Dedifferentiated amniotic fluid mesenchymal stem cell (primary cell): Measurements from ENCODE around the gene TRNP1.

Experiments
- DNase-seq: peaks from one replicate; pipeline ENCODE4 v3.0.0-alpha.2; 2016; ENCODE audit errors: extremely low spot score

Gene TRNP1

DNA sequence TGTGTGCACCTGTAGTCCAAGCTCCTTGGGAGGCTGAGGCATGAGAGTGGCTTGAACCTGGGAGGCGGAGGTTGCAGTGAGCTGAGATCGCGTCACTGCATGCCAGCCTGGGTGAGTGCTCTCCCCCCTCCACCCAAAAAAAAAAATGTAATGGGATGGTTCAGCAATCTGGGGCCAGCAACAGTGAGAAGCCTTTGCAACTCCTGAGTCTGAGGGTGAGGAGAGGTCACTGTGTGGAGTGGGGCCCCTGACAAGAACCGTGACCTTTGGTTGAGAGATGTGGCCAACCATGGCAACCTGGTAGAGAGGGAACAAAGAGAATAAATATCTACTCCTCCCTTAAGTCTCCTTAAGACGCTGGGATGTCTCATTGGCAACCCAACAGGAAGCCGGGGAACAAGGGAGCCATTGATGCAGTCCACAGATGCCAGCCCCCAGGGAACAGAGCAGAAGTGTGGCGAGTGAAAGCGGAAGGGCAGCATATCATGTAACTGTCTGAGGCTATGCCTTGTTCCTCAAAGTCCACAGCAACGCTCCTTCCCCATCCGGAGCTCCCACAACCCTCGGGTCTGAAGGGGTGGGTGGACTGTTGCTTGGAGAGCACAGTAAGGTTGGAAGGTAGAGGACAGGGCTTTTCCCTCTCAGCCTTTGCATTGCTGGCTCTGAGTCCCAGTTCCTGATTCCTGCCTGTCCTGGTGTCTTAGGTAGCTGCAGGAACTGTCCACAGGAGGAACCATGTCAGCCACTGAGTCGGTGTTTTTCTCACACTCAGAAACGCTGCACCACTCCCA is 8.3 kb downstream of the TRNP1 start:
- no peak for DNase-seq

DNA sequence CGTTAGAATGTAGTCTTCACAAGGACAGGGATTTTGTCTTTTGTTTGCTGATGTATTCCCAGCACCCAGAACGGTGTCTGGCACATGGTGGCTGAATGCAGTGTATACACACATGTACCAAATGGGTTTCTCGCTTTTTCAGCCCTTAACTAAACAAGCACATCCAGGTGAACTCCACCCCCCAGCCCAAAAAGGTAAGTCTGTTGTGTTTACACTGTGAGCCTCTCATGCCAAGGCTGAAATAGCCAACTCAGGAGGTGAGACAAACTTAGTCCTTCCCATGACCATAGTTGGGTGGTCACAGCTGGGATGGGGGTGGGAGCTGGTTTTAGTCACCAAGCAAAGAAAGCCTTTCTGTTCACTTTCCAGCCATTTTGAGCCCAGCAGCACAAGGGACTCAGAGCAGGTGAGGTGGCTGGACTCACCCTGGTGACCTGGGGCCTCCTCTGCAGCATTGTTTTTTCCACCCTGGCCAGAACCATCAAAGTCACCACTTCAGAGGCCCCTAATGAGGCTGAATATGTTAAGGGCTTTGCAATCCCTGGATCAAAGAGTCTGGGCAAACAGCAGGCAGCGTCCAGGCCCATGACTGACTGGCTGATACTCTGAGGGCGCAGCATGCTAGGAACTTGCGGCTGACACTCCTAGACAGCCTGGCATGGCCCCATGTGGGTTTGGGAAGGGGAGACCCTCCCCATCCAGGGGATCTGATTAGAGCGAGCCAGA is 10.4 kb downstream of the TRNP1 start:
- no peak for DNase-seq

DNA sequence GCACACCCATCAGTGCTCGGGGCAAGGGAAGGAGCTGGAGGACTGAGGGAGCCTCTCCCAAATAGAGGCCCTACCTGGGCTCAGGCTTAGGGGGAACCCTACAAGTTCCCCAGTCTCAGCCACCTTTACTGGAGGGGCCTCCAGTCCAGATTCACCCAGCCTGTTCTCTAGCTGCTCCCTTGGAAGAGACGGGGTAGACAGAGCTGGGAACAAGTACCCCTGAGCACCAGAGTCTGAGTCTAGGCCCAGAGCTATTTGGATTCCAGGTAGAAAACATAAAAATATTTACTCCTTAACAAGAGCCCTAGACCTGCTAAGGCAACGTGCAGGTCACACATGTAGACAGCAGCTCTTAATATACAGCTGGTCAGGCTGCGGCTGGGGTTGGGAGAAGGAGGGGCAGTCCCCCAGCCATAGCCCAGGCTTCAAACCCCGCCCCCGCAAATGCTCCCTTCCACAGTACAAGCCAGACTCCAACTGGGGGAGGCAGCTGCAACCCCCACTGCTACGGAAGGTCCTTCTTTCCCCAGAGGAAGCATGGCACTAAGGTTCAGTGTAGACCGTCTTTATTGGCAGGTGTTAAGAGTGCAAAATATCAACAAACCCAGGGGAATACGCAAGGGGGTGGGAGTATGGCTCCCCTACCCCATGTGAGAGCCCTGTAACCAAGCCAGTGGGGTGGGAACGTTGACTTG is 11.1 kb downstream of the TRNP1 start:
- DNase-seq = no peak

DNA sequence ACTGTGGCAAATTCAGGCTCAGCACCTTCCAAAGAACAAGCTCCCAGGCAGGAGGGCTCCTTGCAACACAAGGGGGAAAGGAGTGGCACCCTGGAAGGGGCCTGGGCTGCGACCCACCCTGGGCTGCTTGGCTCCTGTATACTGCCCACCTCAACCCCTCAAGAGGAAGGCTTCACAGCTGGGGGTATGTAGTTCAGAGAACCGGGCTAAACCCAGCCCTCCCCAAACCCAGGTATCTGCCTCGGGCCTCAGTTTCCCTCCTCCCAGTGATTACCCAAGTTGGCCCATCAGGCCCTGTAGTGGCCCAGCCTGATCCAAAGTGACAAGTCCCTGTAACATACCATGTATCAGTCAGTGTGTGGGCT is 11.7 kb downstream of the TRNP1 start:
- no peak for DNase-seq

DNA sequence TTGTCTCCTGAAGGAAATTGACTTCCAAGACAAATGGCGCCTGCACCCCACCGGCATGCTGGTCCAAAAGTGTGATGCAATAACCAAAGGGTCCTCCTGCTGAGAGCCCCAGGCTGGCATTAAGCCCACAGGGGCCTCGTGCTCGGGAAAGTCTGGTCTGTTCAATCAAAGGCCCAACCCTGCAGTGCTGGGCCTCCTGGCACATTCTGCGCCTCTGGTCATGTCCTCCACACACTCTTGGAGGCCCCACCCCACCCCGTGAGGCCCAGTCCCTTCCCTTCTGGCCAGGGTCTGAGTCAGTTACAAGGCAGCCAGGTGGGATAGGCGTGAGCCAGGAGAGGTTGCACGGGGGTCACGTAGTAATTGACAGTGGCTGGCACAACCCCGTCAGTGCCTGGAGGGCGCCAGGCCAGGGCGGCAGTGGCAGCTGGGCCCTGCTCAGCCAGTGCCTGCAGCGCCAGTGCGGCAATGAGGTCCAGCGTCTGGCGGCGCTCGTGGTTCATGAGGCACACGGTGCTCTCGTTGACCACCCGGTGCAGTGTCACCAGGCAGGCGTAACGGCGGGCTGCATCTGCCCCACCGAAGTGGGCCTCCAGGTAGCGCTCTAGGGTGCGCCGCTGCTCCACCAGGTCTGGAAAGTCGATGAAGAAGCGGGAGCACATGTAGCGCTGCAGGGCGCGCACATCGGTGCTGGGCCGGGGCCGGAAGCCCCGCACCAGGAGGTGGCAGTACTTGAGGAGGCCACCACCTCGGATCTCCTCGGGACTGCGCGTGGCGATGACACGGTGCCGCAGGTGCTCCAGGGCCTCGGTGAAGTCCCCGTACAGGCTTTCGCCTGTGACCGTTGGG is 12.4 kb downstream of the TRNP1 start:
- no peak for DNase-seq

DNA sequence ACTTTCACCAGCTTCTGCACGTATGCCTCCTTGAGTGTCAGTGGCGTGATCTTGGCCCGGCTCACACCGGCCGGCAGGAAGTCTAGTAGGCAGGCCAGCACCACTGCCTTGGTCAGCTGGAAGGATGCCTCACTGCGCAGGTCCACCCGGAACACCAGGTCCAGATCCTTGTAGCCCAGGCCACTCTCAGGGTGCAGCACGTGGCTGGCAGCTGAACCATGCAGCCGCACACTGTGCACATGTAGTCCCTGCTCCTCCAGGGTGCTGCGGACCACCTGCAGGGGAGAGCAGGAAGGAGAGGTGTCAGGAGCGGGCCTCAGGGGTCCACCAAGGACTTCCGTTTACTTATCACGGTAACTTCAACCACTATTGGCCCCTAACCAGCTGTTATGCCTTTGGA is 13.2 kb downstream of the TRNP1 start:
- no peak for DNase-seq

DNA sequence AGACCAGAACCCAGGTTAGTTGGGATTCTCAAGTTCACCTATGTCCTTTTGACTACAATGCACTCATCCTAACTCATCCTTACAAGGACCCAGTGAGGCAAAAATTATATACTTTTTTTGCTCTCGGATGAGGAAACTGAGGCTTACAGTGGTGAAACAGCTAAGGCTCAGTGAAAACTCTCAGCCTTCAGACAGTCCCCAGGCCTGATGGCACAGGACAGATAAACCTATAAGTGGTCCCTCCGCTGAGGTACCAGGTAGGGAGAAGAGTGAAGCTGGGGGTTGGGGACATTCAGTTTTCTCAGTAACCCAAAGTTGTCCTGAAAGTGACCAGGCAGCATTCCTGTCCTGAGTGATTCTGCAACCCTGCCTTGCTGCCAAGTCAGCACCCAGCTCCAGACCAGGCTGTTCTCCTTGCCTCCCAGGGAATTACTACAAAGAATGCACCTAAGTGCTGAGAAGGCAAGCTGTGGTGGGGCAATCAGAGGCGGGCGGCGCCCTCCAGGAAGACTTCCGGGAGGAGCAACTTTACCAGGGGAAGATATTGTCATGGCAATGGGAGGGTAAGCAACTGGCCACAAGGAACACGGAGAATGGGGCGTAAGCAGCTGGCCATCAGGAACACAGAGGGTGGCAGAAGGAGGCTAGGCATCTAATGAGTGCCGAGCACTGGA is 14.6 kb downstream of the TRNP1 start:
- no peak for DNase-seq

DNA sequence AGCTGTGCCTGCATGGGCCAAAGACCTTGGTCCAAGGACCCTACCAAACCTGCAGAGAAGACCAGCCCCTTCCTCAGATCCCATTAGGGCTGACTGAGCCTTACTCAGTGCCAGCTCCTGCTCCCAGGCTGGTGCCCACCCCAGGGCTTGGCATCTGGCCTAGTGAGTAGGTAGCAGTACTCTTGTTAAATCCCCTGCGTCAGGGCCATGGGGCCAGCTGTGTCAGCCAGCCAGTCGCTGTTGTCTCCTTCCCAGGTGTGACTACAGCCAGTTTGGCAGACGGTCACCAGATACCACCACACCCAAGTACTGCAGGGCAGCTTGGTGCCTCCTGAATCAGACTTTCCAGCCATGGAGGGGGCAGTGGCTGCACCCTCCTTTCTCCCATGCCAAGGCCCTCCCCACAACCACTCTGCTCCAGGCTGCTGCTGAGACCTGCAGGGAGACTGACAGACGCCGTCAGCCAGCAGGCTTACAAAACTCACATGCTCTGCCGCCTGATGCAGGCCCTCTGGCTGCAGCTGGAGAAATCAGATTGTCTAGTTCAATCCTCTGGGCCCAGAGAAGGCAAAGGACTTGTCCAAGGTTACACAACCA is 16.2 kb downstream of the TRNP1 start:
- DNase-seq = no peak

DNA sequence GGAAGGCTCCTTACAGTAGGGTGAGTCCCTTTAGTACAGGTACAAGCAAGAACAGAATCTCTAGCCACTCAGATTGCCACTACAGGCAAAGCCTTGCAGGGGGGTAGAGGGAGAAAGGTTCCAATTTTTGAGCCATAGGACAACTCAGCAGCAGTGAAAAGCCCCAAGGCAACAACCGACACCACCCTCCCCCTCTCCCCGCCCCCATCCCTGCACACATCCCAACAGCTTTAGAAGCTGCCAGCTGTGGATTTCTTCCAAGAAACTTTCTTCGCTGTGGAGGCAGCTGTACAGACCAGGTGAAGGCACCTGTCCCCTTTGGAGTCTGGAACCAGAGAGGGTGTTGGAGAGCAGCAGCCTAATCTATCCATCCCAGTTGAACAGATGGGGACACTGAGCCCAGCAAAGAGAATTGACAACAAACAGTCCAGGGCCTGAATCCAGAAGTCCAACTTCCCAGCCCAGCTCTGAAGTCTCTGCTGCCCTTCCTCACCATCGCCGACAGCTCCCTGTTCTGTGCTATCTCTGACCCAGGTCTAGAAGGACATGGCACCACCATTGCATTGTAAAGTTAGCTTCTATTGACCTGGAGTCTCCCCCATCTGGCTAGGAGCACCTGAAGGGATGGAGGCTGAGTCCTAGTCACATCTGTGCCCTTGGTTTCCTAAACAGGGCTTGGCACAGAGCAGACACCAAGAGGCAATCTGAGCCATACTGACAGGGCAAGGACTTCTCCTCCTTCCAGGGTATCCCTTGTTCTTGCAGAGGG is 16.9 kb downstream of the TRNP1 start:
- no peak for DNase-seq

DNA sequence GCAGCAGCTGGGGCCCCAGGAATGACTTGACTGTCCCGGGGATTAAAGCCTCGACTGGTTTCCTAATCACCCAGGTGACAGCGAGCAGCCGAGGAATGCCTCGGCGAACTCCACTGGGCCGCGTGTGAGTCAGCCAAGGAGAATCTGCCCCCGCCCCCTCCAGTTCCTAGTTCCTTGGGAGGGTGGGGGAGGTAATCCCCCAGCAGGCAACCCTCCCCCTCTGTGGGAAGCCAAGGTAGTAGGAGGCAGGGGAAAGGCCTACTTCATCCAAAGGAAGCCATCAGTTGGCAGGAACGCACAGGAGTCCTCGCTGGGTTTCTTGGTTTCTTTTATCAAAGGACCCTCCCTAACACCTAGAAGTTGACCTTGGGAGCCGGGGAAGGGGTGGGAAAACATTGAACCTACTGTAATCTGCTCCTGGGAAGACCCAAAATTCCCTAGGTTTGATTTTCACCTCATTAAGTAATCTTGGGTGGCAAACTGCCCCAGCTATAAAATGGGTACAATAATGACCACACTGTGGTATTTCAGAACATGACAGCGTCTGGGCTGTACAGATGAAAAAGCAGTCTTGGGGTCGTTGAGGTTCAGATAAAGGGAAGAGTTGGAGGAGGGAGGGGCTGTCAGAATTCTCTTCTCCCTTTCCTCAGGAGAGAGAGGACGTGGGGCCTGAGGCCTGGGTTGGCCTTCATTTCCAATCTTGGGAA is 17.7 kb downstream of the TRNP1 start:
- peak; percentile 54 for DNase-seq

DNA sequence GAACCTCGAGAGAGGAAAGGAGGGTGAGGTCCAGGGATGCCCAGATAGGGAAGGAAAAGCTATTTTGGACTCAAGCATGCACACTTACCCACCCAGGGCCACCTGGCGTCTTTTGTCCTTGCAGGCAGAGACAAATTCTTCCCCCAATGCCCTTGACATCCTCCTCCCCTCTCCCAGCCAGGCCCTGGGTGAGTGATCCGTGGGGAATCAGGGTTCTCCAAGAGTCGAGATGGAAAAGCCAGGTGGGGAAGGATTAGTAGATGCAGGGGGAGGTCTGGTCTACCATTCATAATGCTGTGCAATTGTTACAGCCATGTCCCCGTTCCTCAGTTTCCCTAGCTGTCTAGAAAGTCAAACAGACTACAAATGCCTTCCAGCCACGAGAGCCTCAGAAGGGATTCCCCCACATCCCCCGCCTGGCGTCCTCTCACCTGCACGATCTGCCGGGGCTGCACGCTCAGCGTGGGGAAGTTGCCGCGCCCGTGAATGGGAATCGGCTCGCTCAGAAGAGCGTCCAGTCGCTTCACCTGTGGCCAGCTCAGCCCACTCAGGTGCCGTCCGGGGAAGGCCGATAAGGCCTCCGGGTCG is 18.6 kb downstream of the TRNP1 start:
- DNase-seq = no peak

DNA sequence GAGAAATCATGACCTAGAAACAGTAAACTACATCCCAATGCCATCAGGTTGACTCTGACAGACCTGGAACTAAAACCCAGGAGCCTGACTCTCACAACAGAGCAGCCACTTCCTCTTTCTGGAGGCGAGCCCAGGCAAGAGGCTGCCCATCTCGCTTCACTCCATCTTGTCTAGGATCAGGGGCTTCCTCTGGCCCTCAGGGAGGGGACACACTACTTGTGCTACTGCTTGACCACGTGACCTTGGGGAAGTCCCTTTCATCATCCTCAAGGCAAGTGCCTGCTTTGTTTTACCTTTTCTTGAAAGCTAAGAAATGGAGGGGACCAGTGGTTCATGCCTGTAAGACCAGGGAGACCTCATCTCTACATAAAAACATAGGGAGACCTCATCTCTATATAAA is 21.8 kb downstream of the TRNP1 start:
- DNase-seq = no peak

DNA sequence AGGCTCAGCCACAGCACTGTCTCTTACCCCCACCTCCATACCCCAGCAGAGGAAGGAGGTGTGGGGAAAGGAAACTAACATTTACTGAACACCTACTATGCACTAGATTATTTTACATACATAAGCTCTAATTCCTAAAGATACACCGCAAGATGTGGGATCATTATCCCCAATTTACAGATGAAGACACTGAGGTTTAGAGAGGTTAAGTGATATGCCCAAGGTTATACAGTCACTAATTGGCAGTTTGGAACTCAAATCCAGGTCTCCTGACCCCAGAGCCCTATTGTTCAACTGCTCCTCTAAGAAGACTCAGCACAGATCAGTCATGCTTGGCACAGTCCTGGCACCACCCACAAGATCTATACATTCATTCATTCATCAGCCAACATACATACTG is 22.9 kb downstream of the TRNP1 start:
- DNase-seq = no peak

DNA sequence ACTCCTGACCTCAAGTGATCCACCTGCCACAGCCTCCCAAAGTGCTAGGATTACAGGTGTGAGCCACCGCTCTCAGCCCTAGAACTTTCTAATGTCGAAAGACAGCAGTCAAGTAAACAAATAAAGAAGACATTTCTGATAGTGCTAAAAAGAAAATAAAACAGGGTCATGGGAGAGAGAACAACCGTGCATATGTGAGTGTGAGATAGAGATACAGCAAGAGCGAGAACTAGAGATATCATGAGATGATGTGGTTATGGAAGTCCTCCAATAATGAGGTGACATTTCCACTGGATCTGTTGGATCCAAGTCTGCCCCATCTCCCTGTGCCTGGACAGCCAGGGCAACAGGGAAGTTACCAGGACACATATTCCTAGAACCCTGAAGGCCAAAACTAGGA is 23.7 kb downstream of the TRNP1 start:
- DNase-seq = no peak

DNA sequence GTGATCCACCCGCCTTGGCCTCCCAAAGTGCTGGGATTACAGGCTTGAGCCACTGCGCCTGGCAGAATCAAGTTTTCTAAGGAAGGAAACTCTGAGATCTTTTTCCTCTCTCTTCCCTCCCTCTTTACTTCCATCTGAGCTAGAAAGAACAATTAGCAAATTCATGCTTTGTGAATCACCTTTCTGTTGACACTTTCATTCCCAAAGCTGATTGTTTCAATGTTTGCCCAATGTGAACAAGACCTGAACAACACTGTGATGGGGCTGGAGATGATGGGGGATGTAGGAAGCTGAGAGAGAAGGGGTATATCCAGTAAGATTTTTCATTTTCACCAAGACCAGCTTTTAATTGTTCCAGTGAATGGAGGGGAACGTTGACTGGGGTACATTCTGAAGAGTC is 24.8 kb downstream of the TRNP1 start:
- no peak for DNase-seq

DNA sequence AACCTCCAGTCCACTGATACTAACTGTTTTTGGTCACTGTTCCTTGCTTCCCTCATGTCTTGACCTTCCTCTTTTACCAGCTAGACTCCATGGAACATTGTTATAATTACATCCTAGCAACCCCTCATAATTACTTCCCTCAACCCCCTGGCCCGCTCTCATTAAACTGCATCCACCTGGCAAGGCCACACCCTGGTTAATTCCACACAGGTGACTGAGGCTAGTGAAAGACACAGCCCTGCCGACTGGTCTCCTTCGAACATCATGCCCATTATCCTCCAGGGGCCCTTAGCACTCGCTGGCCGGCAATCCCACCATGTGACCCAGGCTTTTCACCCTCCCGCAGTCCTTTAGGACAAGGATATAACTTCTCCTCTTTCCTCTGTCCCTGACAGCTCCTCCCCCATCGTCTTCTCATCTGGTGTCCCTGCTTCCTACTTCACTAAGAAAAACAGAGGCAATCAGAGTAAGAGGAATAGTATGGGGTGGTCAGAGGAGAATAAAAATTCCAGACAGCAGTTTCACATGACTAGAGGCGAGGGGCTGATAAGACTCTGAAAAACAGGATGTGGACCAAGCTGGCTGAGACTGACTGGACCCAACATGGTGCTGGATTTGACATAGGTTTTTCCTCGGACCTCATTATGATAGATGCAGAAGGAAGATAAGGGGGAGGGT is 28.0 kb downstream of the TRNP1 start:
- DNase-seq = no peak

DNA sequence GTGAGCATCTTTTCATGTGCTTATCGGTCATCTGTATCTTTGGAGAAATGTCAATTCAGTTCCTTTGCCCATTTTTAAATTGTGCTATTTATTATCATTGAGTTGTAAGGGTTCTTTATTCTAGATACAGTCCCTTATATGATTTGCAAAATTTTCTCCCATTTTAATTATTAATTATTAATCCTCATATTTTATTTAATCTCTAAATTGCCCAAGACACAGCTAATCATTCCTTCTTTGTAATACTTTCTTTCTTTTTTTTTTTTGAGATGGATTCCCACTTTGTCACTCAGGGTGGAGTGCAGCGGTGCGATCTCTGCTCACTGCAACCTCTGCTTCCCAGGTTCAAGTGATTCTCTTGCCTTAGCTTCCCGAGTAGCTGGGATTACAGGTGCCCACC is 32.2 kb downstream of the TRNP1 start:
- DNase-seq = no peak
